ENCODE results near the gene TCF25. TPM values are rescaled to one million over a fixed set of nuclear protein-coding genes. Genes with fewer than 3 reads are reported as not detected.

TCF25 gene
- total RNA-seq, 1 experiment from 2014 or later, result 155 TPM

DNA sequence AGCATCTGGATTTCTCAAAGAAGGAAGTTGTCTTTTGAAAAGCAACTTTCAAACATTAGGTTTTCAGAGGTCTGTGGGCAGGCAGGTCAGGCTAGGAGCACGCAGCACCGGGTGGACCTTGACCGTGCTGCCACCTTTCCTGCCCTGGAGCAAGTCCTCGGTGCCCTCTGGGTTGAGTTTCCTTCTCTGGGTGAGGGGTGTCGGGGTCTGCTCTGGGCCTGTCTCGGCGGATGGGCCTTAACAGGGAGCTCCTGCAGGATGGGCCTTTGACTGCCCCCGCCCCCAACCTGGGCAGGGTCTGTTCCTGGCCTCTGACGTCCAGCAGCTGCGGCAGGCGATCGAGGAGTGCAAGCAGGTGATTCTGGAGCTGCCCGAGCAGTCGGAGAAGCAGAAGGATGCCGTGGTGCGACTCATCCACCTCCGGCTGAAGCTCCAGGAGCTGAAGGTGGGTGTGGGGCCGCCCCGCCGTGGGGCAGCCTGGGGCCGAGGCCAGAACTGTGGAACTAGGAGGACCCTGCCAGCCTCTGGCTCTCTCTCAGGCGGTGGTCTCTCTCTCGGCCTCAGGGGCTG is 83.9 kb downstream of the TCF25 start (continued):
- TF ChIP-seq, protein P1, sequence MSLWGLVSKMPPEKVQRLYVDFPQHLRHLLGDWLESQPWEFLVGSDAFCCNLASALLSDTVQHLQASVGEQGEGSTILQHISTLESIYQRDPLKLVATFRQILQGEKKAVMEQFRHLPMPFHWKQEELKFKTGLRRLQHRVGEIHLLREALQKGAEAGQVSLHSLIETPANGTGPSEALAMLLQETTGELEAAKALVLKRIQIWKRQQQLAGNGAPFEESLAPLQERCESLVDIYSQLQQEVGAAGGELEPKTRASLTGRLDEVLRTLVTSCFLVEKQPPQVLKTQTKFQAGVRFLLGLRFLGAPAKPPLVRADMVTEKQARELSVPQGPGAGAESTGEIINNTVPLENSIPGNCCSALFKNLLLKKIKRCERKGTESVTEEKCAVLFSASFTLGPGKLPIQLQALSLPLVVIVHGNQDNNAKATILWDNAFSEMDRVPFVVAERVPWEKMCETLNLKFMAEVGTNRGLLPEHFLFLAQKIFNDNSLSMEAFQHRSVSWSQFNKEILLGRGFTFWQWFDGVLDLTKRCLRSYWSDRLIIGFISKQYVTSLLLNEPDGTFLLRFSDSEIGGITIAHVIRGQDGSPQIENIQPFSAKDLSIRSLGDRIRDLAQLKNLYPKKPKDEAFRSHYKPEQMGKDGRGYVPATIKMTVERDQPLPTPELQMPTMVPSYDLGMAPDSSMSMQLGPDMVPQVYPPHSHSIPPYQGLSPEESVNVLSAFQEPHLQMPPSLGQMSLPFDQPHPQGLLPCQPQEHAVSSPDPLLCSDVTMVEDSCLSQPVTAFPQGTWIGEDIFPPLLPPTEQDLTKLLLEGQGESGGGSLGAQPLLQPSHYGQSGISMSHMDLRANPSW (CRISPR knock-in tag; conservative IDR thresholded peaks at IDR 0.05; ENCODE audit: low read depth), result no peak

DNA sequence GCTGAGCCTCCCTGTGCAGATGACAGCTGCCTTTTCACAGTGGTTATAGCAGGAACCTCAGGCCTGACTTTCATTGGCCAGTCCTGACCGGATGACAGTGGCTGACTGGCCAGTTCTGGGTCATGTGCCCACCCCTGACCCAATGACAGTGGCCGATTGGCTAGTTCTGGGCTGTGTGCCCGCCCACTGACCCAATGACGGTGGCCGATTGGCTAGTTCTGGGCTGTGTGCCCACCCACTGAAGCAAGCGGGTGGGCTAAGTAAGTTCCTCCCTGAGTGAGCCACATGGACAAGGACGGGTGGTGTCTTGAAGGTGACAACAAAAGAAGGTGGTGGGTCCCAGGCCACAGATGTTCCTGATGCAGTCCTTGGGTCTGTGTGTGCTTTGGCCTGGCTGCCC is 84.7 kb downstream of the TCF25 start:
- POLR2A ChIA-PET, result no interaction called here
- Mint-ChIP-seq H3K27me3 (ENCODE audit: low read depth) (no peaks in the 10 kb centered on the region; the same call in 1 of the 2 replicates), H3K9me3 (peaks cover 3% of the 10 kb centered on the region; the same call in 1 of the 2 replicates), H3K36me3 (peaks cover 22% of the 10 kb centered on the region), H3K27ac (peak overlapping the region; percentile 64; the same call in 1 of the 2 replicates), H3K4me1 (peaks cover 2% of the 10 kb centered on the region), H3K4me3 (no peak overlapping the region)
- CTCF ChIA-PET, result interaction anchor here (1.0 to 1.1 kb wide), 2 partner anchors 40 to 252 kb away, joined by 3 to 5 read pairs; partner anchors contain the start of gene MC1R
- peak; percentile 86 for TF ChIP-seq NFYB (CRISPR knock-in tag; conservative IDR thresholded peaks at IDR 0.05; ENCODE audit: low read depth)
- peak; percentile 55; the same call in 1 of the 2 replicates for TF ChIP-seq SP1 (CRISPR knock-in tag; conservative IDR thresholded peaks at IDR 0.05)
- TF ChIP-seq, protein P2, sequence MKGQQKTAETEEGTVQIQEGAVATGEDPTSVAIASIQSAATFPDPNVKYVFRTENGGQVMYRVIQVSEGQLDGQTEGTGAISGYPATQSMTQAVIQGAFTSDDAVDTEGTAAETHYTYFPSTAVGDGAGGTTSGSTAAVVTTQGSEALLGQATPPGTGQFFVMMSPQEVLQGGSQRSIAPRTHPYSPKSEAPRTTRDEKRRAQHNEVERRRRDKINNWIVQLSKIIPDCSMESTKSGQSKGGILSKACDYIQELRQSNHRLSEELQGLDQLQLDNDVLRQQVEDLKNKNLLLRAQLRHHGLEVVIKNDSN (CRISPR knock-in tag; IDR thresholded peaks at IDR 0.05), result peak; percentile 94
- no peak for TF ChIP-seq ZNF263 (CRISPR knock-in tag; IDR thresholded peaks at IDR 0.05; ENCODE audit: low read depth)
- TF ChIP-seq, protein P3, sequence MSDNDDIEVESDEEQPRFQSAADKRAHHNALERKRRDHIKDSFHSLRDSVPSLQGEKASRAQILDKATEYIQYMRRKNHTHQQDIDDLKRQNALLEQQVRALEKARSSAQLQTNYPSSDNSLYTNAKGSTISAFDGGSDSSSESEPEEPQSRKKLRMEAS (CRISPR knock-in tag; IDR thresholded peaks at IDR 0.05), result peak; percentile 59; the same call in 1 of the 2 replicates
- TF ChIP-seq, protein P4, sequence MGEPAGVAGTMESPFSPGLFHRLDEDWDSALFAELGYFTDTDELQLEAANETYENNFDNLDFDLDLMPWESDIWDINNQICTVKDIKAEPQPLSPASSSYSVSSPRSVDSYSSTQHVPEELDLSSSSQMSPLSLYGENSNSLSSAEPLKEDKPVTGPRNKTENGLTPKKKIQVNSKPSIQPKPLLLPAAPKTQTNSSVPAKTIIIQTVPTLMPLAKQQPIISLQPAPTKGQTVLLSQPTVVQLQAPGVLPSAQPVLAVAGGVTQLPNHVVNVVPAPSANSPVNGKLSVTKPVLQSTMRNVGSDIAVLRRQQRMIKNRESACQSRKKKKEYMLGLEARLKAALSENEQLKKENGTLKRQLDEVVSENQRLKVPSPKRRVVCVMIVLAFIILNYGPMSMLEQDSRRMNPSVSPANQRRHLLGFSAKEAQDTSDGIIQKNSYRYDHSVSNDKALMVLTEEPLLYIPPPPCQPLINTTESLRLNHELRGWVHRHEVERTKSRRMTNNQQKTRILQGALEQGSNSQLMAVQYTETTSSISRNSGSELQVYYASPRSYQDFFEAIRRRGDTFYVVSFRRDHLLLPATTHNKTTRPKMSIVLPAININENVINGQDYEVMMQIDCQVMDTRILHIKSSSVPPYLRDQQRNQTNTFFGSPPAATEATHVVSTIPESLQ (CRISPR knock-in tag; IDR thresholded peaks at IDR 0.05), result no peak
- TF ChIP-seq ETV6 (CRISPR knock-in tag; IDR thresholded peaks at IDR 0.05), result no peak
- TF ChIP-seq, protein P5, sequence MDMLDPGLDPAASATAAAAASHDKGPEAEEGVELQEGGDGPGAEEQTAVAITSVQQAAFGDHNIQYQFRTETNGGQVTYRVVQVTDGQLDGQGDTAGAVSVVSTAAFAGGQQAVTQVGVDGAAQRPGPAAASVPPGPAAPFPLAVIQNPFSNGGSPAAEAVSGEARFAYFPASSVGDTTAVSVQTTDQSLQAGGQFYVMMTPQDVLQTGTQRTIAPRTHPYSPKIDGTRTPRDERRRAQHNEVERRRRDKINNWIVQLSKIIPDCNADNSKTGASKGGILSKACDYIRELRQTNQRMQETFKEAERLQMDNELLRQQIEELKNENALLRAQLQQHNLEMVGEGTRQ (CRISPR knock-in tag; IDR thresholded peaks at IDR 0.05), result peak; percentile 97
- DNase-seq (ENCODE audit: low spot score) (peak; percentile 66), ATAC-seq (peak; percentile 97)

DNA sequence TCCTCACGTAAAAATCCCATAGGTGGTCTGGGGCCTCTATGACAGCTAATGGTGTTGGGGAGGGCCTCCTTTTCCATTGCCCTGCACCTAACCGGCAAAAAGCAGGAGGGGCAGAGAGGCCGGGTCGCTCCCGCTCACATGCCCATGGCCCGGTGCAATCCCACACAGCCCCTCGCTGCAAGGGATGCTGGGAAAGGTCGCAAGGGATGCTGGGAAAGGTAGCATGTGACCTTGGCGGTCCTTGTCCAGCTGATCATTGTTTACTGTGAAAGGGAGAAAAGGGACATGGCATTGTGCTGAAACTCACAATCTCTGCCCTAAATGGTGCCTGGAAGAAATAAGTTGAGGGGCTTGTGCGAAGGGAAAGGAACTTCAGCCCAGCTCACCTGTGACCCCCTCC is 85.2 kb downstream of the TCF25 start:
- no peak overlapping the region for H3K4me3 Mint-ChIP-seq
- peaks cover 2% of the 10 kb centered on the region for H3K4me1 Mint-ChIP-seq
- POLR2A ChIA-PET, result no interaction called here
- CTCF ChIA-PET, result interaction anchor here (1.0 kb wide), 1 partner anchor 11 kb away, joined by 3 read pairs; no protein-coding TSS in a partner anchor
- TF ChIP-seq, protein P5 (CRISPR knock-in tag; IDR thresholded peaks at IDR 0.05), result peak; percentile 54; the same call in 1 of the 2 replicates
- TF ChIP-seq ETV6 (CRISPR knock-in tag; IDR thresholded peaks at IDR 0.05), result no peak
- ATAC-seq, result no peak
- DNase-seq (ENCODE audit: low spot score), result no peak
- H3K36me3 Mint-ChIP-seq, result peaks cover 22% of the 10 kb centered on the region
- H3K9me3 Mint-ChIP-seq, result peaks cover 3% of the 10 kb centered on the region; the same call in 1 of the 2 replicates
- no peaks in the 10 kb centered on the region; the same call in 1 of the 2 replicates for H3K27me3 Mint-ChIP-seq (ENCODE audit: low read depth)
- no peak overlapping the region; the same call in 1 of the 2 replicates for H3K27ac Mint-ChIP-seq

DNA sequence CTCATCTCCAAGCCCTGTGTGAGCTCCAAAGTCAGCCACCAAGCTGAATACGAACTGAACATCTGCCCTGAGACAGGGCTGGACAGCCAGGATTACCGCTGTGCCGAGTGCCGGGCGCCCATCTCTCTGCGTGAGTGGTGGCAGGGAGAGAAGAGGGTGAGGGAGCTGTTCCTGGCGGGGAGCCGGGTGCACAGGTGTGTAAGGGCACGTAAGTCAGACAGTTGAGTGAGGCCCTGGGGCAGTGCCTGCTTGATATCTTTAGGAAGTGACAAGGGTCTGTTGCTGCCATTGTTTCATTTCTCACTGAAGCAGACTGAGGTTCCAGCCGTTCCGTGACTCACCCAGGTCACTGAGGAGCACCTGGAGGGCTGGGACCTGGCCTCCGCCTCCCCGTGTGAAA is 87.6 kb downstream of the TCF25 start:
- ATAC-seq (no peak), DNase-seq (ENCODE audit: low spot score) (no peak)
- Mint-ChIP-seq H3K27me3 (ENCODE audit: low read depth) (no peaks in the 10 kb centered on the region), H3K4me1 (peaks cover 2% of the 10 kb centered on the region), H3K4me3 (no peak overlapping the region), H3K27ac (no peak overlapping the region), H3K9me3 (peaks cover 3% of the 10 kb centered on the region; the same call in 1 of the 2 replicates), H3K36me3 (peaks cover 19% of the 10 kb centered on the region)
- POLR2A ChIA-PET, result interaction anchor here (0.5 kb wide), 1 partner anchor 123 kb away, joined by 3 read pairs; no protein-coding TSS in a partner anchor
- CTCF ChIA-PET, result interaction anchor here (1.3 kb wide), 1 partner anchor 10 kb away, joined by 4 read pairs; no protein-coding TSS in a partner anchor
- TF ChIP-seq, protein P6, sequence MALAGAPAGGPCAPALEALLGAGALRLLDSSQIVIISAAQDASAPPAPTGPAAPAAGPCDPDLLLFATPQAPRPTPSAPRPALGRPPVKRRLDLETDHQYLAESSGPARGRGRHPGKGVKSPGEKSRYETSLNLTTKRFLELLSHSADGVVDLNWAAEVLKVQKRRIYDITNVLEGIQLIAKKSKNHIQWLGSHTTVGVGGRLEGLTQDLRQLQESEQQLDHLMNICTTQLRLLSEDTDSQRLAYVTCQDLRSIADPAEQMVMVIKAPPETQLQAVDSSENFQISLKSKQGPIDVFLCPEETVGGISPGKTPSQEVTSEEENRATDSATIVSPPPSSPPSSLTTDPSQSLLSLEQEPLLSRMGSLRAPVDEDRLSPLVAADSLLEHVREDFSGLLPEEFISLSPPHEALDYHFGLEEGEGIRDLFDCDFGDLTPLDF (CRISPR knock-in tag; IDR thresholded peaks at IDR 0.05), result no peak
- TF ChIP-seq, protein P7, sequence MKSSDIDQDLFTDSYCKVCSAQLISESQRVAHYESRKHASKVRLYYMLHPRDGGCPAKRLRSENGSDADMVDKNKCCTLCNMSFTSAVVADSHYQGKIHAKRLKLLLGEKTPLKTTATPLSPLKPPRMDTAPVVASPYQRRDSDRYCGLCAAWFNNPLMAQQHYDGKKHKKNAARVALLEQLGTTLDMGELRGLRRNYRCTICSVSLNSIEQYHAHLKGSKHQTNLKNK (CRISPR knock-in tag; IDR thresholded peaks at IDR 0.05), result no peak
- TF ChIP-seq ZNF671 (CRISPR knock-in tag; IDR thresholded peaks at IDR 0.05), result no peak
- TF ChIP-seq, protein P8, sequence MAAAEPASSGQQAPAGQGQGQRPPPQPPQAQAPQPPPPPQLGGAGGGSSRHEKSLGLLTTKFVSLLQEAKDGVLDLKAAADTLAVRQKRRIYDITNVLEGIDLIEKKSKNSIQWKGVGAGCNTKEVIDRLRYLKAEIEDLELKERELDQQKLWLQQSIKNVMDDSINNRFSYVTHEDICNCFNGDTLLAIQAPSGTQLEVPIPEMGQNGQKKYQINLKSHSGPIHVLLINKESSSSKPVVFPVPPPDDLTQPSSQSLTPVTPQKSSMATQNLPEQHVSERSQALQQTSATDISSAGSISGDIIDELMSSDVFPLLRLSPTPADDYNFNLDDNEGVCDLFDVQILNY (CRISPR knock-in tag; IDR thresholded peaks at IDR 0.05), result no peak
- no peak for TF ChIP-seq ELF4 (CRISPR knock-in tag; IDR thresholded peaks at IDR 0.05; ENCODE audit: low read depth)
- TF ChIP-seq ZNF232 (CRISPR knock-in tag; IDR thresholded peaks at IDR 0.05), result no peak
